MCF 10A (cell line): ENCODE results near the gene MEF2B. TPM values are rescaled to one million over a fixed set of nuclear protein-coding genes. Genes with fewer than 3 reads are reported as not detected.
"Not testable (repeated sequence)": the region's sequence is repeated elsewhere in the genome, so short reads cannot be mapped to it uniquely, and the experiment has no call there.

Experiments
- BruUV-seq: library from RNA; stranded (reverse); fragments of 400-500 nt; replicated peaks from 2 replicates; lab custom pipeline; 2021; lab: Mats Ljungman, UMichigan
- CTCF ChIA-PET: fragments of 300-600 bp; sonication (Branson Sonifier 250); formaldehyde crosslinking; extraction: SDS; loops from one replicate; lab custom pipeline; 2021; ENCODE audit warnings: antibody characterized with exemption, inconsistent platforms; lab: Yijun Ruan, JAX
- POLR2A ChIA-PET: fragments of 300-600, 350-650 bp; sonication (Branson Sonifier 250); formaldehyde crosslinking; extraction: SDS; loops from one replicate; lab custom pipeline; 2020; ENCODE audit warnings: antibody characterized with exemption, inconsistent platforms; lab: Yijun Ruan, JAX
- DNase-seq: peaks from one replicate; pipeline ENCODE4 v3.0.0-alpha.2; 2018; ENCODE audit not compliant: unreplicated experiment
- H3K27ac Mint-ChIP-seq: one replicate; pipeline ENCODE4 v1.8.0; 2022; ENCODE audit warnings: mild to moderate bottlenecking, low read depth, mixed read lengths; ENCODE audit not compliant: unreplicated experiment
- H3K27me3 Mint-ChIP-seq: one replicate; pipeline ENCODE4 v1.8.0; 2022; ENCODE audit warnings: mixed read lengths; ENCODE audit not compliant: insufficient read depth, unreplicated experiment
- H3K36me3 Mint-ChIP-seq: one replicate; pipeline ENCODE4 v1.8.0; 2022; ENCODE audit warnings: mild to moderate bottlenecking, moderate library complexity, mixed read lengths; ENCODE audit not compliant: insufficient read depth, unreplicated experiment
- H3K4me1 Mint-ChIP-seq: one replicate; pipeline ENCODE4 v1.8.0; 2022; ENCODE audit warnings: mixed read lengths; ENCODE audit not compliant: insufficient read depth, unreplicated experiment
- H3K4me3 Mint-ChIP-seq: one replicate; pipeline ENCODE4 v1.8.0; 2022; ENCODE audit warnings: mild to moderate bottlenecking, moderate library complexity, mixed read lengths; ENCODE audit not compliant: unreplicated experiment
- H3K9me3 Mint-ChIP-seq: one replicate; pipeline ENCODE4 v1.8.0; 2022; ENCODE audit warnings: mixed read lengths; ENCODE audit not compliant: unreplicated experiment
- intact Hi-C: fragments of 100-400 bp; cut with micrococcal nuclease; formaldehyde crosslinking; loops from 2 replicates; pipeline ENCODE4 v1.14.1; 2022
- total RNA-seq: library from RNA; stranded (reverse); gene quantifications from 2 replicates; pipeline ENCODE4 v1.2.3, GENCODE V29; 2022
- TF ChIP-seq, protein P1 (sequence below): fragments of 200-600 bp; IDR thresholded peaks from one replicate; pipeline ENCODE4 v1.8.0; 2022; ENCODE audit warnings: antibody characterized with exemption, mild to moderate bottlenecking; ENCODE audit not compliant: unreplicated experiment

MEF2B gene
- total RNA-seq, 1 experiment from 2014 or later, result 1.4 TPM

GRCh38 chr19:19152668-19153384, 17.2 kb downstream of the MEF2B start:
- Mint-ChIP-seq H3K9me3 (no peaks in the 10 kb centered on the region), H3K27ac (no peak overlapping the region), H3K27me3 (no peaks in the 10 kb centered on the region), H3K36me3 (peaks cover 6% of the 10 kb centered on the region), H3K4me1 (no peaks in the 10 kb centered on the region), H3K4me3 (no peak overlapping the region)
- intact Hi-C loops, result no loop called here
- no TSS peak for BruUV-seq
- POLR2A ChIA-PET, result no interaction called here
- TF ChIP-seq, protein P1, sequence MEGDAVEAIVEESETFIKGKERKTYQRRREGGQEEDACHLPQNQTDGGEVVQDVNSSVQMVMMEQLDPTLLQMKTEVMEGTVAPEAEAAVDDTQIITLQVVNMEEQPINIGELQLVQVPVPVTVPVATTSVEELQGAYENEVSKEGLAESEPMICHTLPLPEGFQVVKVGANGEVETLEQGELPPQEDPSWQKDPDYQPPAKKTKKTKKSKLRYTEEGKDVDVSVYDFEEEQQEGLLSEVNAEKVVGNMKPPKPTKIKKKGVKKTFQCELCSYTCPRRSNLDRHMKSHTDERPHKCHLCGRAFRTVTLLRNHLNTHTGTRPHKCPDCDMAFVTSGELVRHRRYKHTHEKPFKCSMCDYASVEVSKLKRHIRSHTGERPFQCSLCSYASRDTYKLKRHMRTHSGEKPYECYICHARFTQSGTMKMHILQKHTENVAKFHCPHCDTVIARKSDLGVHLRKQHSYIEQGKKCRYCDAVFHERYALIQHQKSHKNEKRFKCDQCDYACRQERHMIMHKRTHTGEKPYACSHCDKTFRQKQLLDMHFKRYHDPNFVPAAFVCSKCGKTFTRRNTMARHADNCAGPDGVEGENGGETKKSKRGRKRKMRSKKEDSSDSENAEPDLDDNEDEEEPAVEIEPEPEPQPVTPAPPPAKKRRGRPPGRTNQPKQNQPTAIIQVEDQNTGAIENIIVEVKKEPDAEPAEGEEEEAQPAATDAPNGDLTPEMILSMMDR, result no peak
- no peak for DNase-seq
- CTCF ChIA-PET, result interaction anchor here (0.7 to 1.5 kb wide), 4 partner anchors 12 to 331 kb away, joined by 3 to 5 read pairs (median 4); no protein-coding TSS in a partner anchor

GRCh38 chr19:19151418-19151817, 18.6 kb downstream of the MEF2B start:
- H3K27me3 Mint-ChIP-seq, result no peaks in the 10 kb centered on the region
- TF ChIP-seq, protein P1, result no peak
- ChIA-PET CTCF (interaction anchor here (1.5 kb wide), 1 partner anchor 11 kb away, joined by 5 read pairs; no protein-coding TSS in a partner anchor), POLR2A (no interaction called here)
- H3K36me3 Mint-ChIP-seq, result peaks cover 6% of the 10 kb centered on the region
- H3K27ac Mint-ChIP-seq, result no peak overlapping the region
- intact Hi-C loops, result no loop called here
- no TSS peak for BruUV-seq
- no peak for DNase-seq
- H3K4me3 Mint-ChIP-seq, result no peak overlapping the region
- H3K9me3 Mint-ChIP-seq, result no peaks in the 10 kb centered on the region
- no peaks in the 10 kb centered on the region for H3K4me1 Mint-ChIP-seq

GRCh38 chr19:19149435-19149834, 20.6 kb downstream of the MEF2B start:
- Mint-ChIP-seq H3K4me3 (no peak overlapping the region), H3K27ac (no peak overlapping the region), H3K27me3 (no peaks in the 10 kb centered on the region), H3K9me3 (no peaks in the 10 kb centered on the region), H3K4me1 (no peaks in the 10 kb centered on the region), H3K36me3 (peaks cover 6% of the 10 kb centered on the region)
- TF ChIP-seq, protein P1, result no peak
- POLR2A ChIA-PET, result interaction anchor here (1.2 kb wide), 1 partner anchor 42 kb away, joined by 3 read pairs; the partner anchor contains the start of genes BORCS8 and RFXANK
- DNase-seq, result no peak
- no TSS peak for BruUV-seq
- CTCF ChIA-PET, result interaction anchor here (0.5 to 2.0 kb wide), 4 partner anchors 8 to 212 kb away, joined by 3 to 7 read pairs (median 4); no protein-coding TSS in a partner anchor
- intact Hi-C loops, result no loop called here

DNA sequence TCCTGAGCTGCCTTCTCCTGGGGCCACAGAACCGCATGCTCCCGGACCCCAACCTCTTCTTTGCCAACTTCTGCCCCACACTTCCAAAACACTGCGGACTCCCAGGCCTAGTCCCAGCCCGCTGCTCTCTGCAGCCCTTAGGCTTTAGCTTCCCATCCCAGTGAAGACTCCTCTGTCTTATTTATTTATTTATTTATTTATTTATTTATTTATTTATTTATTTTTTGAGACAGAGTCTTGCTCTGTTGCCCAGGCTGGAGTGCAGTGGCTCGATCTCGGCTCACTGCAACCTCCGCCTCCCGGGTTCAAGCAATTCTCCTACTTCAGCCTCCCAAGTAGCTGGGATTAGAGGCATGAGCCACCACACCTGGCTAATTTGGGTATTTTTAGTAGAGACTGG, 21.6 kb downstream of the MEF2B start:
- intact Hi-C loops, H3K4me1 Mint-ChIP-seq, H3K9me3 Mint-ChIP-seq, H3K27me3 Mint-ChIP-seq, H3K27ac Mint-ChIP-seq, H3K4me3 Mint-ChIP-seq, DNase-seq, BruUV-seq, H3K36me3 Mint-ChIP-seq: not testable (repeated sequence)
- ChIA-PET CTCF (interaction anchor here (0.6 to 2.0 kb wide), 6 partner anchors 8 to 341 kb away, joined by 3 to 7 read pairs (median 4); no protein-coding TSS in a partner anchor), POLR2A (interaction anchor here (0.6 kb wide), 1 partner anchor 32 kb away, joined by 4 read pairs; no protein-coding TSS in a partner anchor)
